Activated CD4-positive, alpha-beta T cell treated with anti-CD3 and anti-CD28 coated beads, Interleukin-2, Interleukin-4, amounts not matched to agents 100 ng/mL and 50 ng/mL, durations not matched to agents 16 hours and 8 hours (primary cell): Measurements from ENCODE around the gene HEPHL1.
A peak's percentile ranks its signal among the peaks of the same experiment; 100 is the strongest.
"Not testable (repeated sequence)": the region's sequence is repeated elsewhere in the genome, so short reads cannot be mapped to it uniquely, and the experiment has no call there.

Experiments
- DNase-seq: peaks from one replicate; pipeline ENCODE4 v3.0.0-alpha.2; 2020; ENCODE audit warnings: low spot score

HEPHL1 gene

DNA sequence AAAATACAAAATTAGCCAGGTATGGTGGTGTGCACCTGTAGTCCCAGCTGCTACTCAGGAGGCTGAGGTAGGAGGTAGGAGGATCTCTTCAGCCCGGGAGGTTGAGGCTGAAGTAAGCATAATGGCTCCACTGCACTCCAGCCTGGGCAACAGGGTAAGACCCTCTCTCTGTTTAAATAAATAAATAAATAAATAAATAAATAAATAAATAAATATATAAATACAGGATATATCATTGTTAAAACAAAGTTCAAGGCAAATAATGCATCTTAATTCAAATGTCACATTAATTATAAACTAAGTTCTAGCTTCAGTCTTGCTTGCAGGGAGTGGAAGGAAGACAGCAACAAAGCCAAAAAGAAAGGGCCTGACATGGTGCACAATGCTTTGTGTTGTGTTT lies 63.0 kb downstream of the HEPHL1 start:
- DNase-seq, result no peak

DNA sequence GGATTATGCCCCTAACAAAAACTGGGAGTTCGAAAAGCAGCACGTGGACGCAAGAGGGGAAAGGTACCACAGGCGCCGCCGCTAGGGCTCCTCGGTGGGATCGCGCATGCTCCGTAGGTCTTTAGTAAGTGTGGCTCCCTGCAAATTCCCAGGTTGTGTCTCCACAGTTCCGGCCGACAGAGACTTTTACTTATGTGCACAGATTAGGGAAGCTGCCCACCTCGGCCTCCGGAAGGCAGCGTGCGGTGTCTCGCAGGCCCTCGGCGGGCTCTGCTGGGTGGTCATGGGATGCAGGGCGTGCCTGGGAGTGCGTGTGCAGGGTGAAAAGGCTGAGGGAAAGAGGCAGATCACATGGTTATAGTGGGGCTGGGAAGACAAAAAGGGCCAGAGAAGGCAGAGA lies 67.8 kb downstream of the HEPHL1 start:
- DNase-seq, result no peak

DNA sequence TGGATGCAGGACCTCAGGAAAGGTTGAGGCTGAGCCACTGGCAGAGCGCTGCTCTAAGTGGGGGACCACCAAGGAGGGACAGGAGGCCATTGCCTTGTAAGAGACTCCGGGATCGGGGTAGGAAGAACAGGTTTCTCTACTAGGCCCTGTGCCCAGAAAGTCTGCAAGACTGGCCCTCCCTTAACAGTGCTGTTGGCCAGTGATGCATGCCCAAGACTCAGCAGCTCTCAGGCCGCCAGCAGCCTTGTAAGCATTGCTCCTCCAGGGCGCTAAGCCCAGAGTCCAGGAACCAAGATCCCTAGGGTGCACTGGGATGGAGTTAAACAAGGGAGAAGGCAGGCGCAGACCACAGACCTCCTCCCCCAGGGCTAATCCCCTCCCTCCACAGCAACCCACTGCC lies 68.2 kb downstream of the HEPHL1 start:
- DNase-seq, result no peak

DNA sequence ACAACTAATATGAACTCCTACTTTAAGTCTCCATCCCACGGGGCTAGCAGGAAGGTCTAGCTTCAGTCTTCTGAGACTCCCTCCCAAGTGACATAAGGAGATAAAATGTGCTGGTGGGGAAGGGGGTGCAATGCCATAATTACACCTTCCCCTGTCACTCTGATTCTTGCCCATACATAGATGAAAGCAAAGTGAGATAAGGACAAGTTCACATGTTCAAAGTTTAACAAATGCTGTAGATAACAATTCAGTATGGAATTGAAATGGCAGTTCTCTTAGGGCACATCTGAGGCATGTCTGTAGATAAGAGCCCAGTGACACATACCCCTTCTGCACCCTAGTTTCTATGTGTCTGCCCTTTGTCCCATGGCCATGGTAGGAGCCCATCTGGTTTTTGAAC lies 69.2 kb downstream of the HEPHL1 start:
- DNase-seq, result no peak

DNA sequence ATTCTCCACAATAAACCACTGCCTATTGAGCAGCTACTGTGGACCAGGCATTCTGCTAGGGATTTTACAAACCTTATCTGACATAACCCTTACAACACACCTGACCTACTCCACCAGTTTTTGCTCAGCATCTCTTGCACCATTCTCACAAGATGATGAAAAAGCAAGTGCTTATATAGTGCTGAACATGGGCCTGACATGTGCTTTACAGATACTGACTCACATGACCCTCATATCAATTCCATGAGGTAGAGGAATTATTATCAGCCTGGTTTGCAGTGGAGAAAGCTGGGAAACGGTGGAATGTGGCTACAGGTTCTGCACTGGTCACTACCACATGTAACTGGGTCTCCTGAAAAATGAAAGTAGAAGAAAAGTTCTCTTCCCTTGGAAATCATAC lies 69.9 kb downstream of the HEPHL1 start:
- DNase-seq, result no peak

DNA sequence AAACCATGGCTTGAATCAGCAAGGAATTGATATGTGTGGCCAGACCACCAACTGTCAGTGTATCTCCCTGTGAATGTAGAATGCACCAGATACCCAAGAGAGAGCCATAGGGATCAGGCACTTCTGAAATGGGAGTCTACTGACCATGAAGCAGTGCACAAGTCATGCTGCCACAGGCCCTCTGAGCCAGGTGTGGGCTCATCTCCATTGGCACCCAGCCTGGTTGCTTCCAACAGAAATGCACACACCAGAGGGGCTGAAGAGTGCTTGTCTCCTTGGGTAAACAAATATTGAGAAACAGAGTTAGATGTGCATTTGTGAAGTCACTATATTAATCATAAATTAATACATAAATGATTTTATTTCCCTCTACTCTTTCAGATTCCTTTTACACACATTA lies 79.1 kb downstream of the HEPHL1 start:
- DNase-seq, result no peak

DNA sequence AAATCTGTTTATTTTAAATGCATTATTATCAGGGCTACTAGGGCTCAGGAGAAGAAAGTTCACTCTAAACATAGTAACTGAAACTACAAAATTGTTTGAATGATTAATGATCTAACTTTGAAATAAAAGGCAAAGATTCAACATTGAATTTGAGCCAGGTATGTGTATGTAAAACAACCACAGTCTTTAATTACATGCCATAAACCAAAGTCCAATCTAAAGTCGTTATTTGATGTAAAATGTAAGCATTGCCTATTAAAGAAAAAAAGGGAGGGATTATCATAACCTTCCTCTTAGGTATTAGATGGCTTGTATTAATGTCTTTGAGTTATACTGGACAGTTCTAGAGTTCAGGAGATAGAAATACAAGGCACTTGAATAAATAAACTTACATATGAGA lies 82.3 kb downstream of the HEPHL1 start:
- no peak for DNase-seq

DNA sequence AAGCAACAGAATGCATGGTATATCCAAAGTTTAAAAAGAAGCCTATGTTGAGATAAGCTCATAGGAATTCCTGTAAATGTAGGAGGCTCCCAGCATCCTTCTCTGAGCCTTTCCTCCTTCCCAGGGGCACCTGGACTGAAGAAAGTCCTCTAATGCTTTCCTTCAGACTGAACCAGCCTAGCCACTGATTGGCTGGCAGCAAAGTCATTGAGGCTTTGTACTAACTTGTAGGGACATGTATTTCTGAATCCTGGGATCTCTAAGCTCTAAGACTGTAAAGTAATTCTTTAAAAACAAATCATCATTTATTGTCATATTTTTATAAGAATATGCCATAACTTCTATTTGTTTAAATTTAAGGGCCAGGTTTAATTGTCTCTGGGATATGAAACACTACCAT lies 83.6 kb downstream of the HEPHL1 start:
- no peak for DNase-seq

DNA sequence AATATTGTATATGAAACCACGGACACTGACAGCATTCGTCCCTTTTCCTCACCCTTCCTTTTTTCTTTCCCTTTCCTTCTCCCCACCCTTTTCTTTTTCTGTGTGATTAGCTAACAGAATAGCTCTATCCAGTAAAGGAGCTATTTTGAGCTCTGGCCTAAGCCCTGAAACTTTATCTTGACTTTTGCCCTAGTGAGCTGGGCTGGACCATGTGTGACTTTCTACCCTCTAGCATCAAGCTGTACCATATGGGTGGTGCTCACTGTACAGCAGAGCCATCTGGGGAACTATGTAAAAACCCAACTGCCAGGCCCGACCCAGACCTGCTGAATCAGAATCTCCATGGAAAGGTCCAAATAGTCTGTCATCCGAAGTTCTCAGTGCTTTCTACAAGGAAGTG lies 85.6 kb downstream of the HEPHL1 start:
- no peak for DNase-seq

DNA sequence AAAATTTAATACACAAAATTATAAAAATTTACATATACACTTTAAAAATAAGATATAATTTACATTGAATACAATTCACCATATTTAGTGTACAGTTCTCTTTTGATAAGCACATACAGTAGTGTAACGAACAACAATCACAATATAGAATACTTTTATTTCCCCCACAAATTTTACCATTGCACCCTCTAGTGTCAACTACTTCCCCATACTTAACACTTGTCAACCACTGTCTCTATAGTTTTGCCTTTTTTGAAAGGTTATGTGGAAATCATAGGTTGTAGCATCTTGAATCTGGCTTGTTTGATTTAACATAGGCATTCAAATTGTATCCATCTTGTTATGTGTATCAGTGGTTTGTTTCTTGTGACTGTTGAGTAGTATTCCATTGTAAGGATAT lies 86.2 kb downstream of the HEPHL1 start:
- DNase-seq, result no peak

DNA sequence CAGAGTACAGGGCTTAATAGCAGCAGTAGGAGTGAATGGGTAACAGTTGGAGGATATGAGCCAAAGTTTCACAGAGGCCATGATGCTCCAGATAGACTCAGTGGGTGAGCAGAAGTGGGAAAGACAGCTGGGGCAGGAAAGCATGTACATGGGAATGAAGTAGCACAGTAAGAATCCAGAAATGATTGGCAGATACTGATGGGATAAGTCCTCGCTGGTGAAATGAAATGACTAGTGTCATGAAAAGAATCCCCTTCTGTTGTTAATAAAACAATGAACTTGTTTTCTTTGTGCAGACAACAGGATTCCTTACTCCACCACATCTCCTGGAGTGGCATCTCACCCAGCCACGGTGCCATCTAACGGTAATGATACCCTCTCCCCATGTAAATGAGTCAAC lies 90.1 kb downstream of the HEPHL1 start:
- no peak for DNase-seq

DNA sequence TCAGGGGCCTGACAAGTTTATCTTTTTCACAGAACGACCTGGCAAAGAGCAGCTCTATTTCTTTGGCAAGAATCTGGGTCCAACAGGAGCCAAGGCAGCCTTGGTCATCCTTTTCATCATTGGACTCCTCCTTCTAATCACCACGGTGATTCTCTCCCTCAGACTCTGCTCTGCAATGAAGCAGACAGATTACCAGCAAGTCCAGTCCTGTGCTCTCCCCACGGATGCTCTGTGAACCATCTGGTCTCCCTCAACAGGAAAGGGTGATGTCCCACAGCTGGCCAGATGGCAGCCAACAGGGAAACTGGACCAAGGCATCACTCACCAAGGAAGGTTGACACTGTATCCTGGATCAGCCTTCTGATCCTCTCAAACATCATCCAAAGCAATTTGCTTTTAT lies 90.5 kb downstream of the HEPHL1 start:
- no peak for DNase-seq

DNA sequence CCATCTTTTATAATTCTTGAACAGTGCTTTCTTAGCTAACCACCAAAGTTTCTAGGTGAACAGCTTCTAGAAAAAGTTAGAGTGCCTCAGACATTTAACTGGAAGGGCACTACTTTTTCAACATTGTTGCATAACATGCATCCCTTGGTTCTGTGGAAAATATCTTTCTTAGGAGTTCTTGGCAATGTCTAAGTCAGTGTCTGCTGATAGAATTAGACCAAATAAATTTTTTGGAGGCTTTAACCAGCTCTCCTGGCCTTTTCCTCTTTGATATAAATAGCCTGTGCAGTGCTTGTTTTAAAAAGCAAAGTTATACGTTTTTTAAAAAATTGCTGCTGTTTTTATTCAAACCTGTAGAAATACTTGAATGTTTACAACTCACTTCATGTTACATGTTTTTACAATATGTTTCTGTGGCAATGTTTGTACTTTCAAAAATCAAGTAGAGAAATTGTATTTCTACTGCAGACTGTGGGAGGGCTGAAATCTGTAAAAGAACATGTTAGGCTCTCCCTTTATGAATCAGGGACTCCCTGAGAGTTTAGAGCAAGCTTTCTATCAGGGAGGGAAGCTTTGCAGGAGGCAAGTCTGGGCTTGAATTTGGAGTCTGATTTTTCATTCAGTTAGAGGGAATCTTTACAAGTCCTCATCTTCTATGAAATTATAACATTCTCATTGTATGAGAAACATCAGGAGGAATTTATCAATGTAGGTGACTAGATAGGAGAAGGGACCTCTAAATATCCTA lies 91.2 kb downstream of the HEPHL1 start:
- no peak for DNase-seq

DNA sequence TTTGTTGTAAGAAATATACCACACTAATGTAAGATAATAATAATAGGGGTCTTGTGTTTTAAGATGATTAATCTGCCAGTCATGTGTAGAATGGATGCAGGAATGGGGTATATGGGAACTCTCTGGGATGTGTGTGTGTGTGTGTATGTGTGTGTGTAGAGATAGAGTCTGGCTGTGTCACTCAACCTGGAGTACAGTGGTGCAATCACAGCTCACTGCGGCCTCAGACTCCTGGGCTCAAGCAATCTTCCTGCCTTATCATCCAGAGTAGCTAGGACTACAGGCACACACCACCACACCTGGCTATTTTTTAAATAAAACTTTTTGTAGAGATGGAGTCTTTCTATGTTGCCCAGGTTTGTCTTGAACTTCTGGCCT lies 96.0 kb downstream of the HEPHL1 start:
- DNase-seq, result no peak

DNA sequence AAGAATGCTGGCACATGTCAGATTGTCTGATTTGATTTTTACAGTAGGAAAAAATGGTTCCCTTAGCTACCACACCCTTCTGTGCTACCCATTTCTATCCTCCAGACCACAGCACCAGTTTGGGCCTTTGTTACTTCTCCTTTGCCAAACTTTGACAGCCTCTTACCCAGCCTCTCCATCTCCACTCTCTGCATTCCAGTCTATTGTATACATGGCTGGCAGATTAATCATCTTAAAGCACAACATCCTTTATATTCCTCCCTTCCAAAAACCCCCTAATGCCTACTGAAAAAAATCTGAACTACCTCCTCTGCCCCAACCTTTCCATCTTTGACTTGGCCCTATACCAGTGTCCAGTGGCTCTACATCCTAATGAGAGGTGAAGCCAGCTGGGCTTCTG lies 96.7 kb downstream of the HEPHL1 start:
- DNase-seq, result no peak

DNA sequence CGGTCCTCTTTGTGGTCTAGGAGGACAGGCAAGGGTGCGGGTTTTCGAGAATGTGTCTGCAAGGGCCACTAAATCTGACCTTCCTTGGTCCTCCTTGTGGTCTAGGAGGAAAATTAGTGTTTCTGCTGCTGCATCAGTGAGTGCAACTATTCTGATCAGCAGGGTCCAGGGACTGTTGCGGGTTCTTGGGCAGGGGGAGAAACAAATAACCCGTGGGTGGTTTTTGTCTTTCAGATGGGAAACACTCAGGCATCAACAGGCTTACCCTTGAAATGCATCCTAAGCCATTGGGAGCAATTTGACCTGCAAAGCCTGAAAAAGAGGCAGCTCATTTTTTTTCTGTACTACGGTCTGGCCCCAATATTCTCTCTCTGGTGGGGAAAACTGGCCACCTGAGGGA lies 98.5 kb downstream of the HEPHL1 start:
- not testable (repeated sequence) for DNase-seq

DNA sequence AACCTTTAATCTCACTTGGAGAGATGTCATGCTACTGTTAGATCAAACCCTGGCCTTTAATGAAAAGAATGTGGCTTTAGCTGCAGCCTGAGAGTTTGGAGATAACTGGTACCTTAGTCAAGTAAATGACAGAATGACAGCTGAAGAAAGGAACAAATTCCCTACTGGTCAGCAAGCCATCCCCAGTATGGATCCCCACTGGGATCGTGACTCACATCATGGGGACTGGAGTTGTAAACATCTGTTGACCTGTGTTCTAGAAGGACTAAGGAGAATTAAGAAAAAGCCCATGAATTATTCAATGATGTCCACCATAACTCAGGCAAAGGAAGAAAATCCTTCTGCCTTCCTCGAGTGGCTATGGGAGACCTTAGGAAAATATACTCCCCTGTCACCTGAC lies 99.4 kb downstream of the HEPHL1 start:
- DNase-seq, result not testable (repeated sequence)

DNA sequence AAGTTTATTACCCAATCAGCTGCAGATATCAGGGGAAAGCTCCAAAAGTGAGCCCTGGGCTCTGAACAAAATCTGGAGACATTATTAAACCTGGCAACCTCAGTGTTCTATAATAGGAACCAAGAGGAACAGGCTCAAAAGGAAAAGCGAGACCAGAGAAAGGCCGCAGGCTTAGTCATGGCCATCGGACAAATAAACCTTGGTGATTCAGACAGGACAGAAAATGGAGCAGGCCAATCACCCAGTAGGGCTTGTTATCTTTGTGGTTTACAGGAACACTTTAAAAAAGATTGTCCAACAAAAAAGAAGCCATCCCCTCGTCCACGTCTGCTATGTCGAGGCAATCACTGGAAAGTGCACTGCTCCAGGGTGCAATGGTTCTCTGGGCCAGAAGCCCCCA lies 99.8 kb downstream of the HEPHL1 start:
- DNase-seq, result no peak

DNA sequence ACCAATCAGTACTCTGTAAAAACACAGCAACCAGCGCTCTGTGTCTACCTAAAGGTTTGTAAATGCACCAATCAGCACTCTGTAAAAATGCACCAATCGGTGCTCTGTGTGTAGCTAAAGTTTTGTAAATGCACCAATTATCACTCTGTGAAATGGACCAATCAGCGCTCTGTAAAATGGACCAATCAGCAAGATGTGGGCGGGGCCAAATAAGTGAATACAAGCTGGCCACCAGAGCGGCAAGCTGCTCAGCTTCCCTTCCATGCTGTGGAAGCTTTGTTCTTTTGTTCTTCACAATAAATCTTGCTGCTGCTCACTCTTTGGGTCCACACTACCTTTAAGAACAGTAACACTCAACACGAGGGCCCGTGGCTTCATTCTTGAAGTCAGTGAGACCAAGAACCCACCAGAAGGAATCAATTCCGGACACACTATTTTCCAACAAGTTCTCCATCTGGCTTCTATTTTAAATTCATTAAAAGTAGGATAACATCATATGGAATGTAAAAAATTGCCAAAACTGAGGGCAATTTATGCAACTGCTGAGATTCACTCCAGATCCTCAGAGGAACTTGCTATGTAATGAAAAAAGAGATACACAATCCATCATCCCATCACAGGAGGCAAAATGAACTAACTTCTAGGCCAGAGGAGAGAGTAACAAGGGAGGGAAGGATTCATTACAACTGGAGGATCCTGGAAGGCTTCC lies 104.4 kb downstream of the HEPHL1 start:
- DNase-seq, result no peak

DNA sequence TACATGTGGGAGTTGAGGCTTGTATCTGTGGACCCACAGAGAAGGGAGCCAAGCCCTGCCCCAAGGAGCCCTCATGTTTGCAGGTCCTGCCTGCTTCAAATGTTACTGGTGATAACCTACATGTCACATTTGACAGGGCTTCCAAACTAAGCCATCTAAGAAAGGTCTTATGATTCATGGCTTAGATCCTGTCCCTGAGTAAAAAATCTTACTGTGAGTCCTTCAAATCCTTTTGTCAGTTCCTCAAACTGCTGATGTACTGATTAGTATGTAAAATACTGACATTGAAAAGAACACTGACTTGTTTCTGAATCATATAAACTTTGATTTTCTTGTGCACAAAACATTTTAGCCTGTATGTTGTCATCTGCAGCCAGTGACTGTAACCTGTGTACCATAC lies 106.5 kb downstream of the HEPHL1 start:
- DNase-seq, result no peak

DNA sequence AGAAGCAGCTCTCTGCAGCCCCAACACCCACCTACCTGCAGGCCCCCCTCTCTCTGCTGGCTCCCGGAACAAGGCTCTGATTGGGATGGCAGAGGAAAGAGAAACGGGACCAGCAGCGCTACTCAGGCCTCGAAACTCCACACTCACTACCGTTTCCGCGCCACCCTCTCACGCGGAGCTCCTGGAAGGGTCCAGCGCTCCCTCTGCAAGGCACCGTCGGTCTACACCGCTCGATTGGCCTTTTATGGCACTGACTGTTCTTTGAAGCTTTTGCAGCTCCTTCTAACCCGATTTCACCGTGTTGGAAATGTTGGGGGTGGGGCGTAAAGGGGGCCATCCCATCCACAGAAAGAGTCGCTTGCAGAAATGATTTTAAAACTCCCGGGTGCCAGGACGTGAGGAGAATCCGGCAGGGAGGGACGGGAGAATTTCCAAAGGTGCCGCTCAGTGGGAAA lies 107.2 kb downstream of the HEPHL1 start:
- DNase-seq, result no peak

DNA sequence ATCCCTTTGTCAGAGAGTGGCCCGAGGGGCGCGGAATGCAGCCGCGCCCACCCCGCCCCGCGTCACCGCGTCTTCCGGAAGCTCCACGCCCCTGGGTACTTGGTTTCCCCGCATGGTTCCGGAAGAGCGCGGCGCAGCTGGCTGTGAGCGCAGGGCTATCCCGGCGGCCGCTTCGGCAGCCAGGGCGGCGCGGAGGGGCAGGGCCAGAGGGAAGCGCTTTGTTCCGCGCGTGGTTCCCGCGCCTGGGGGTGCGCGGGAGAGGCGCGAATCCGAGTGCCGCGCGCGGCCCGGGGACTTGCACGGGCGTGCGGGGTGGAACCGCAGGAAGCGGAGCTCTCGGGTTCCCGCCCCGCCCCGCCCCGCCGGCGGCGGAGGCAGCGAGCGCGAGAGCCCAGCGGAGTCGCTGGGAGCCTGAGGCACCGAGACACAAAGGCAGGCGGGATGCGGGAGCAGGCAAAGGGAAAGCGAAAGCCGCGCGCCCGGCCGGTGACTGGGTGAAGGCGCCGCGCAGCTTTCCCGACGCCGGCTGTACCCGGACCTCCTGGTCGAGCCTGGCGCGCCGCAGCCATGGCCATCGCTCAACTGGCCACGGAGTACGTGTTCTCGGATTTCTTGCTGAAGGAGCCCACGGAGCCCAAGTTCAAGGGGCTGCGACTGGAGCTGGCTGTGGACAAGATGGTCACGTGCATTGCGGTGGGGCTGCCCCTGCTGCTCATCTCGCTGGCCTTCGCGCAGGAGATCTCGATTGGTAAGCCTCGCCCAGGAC lies 107.8 kb downstream of the HEPHL1 start, which contains the start of gene PANX1:
PANX1 (plus strand) TSS at position 96 of the 766 bp plus-strand sequence; CDS start at position 568, 472 bp downstream.
- DNase-seq, result peak; percentile 73
